ENCODE data around the gene ADRM1.

Gene ADRM1

GRCh38 chr20:62325172-62325905 lies 22.5 kb downstream of the ADRM1 start:
- DNase-seq (ENCODE audit: low spot score), result no peak

GRCh38 chr20:62326559-62326958 lies 23.8 kb downstream of the ADRM1 start:
- DNase-seq (ENCODE audit: low spot score), result no peak

- no peak for DNase-seq (ENCODE audit: low spot score)
These were observed 24.3 kb downstream of the ADRM1 start for GRCh38 chr20:62326959-62327725.

GRCh38 chr20:62327726-62328495 lies 25.1 kb downstream of the ADRM1 start:
- DNase-seq (ENCODE audit: low spot score), result no peak

- DNase-seq (ENCODE audit: low spot score), result no peak
These were observed 26.0 kb downstream of the ADRM1 start for GRCh38 chr20:62328684-62329388.

GRCh38 chr20:62329389-62330377 lies 26.9 kb downstream of the ADRM1 start:
- DNase-seq (ENCODE audit: low spot score), result no peak

- DNase-seq (ENCODE audit: low spot score), result no peak
These were observed 27.9 kb downstream of the ADRM1 start for GRCh38 chr20:62330576-62331317.

- no peak for DNase-seq (ENCODE audit: low spot score)
These were observed 28.6 kb downstream of the ADRM1 start for GRCh38 chr20:62331347-62331746.

GRCh38 chr20:62332421-62332820 lies 29.6 kb downstream of the ADRM1 start:
- DNase-seq (ENCODE audit: low spot score), result no peak

- no peak for DNase-seq (ENCODE audit: low spot score)
These were observed 30.4 kb downstream of the ADRM1 start for GRCh38 chr20:62332989-62333819.

- DNase-seq (ENCODE audit: low spot score), result no peak
These were observed 31.2 kb downstream of the ADRM1 start for GRCh38 chr20:62333820-62334595.

- no peak for DNase-seq (ENCODE audit: low spot score)
These were observed 32.1 kb downstream of the ADRM1 start for GRCh38 chr20:62334881-62335280.

- no peak for DNase-seq (ENCODE audit: low spot score)
These were observed 32.7 kb downstream of the ADRM1 start for GRCh38 chr20:62335532-62335931.

- no peak for DNase-seq (ENCODE audit: low spot score)
These were observed 33.5 kb downstream of the ADRM1 start for GRCh38 chr20:62336329-62336728.

GRCh38 chr20:62336775-62337557 lies 34.2 kb downstream of the ADRM1 start:
- no peak for DNase-seq (ENCODE audit: low spot score)

GRCh38 chr20:62337558-62338293 lies 34.9 kb downstream of the ADRM1 start:
- no peak for DNase-seq (ENCODE audit: low spot score)

GRCh38 chr20:62338294-62338620 lies 35.5 kb downstream of the ADRM1 start:
- DNase-seq (ENCODE audit: low spot score), result no peak
